HG03045 (cell line): Measurements from ENCODE around the gene DNM2.
"Not testable (repeated sequence)": the region's sequence is repeated elsewhere in the genome, so short reads cannot be mapped to it uniquely, and the experiment has no call there.

Experiments used
- ATAC-seq: cut with Tn5 transposase; IDR thresholded peaks from one replicate; pipeline ENCODE4 v1.9.1; 2021; ENCODE audit warnings: mild to moderate bottlenecking, moderate library complexity; ENCODE audit not compliant: unreplicated experiment

Gene DNM2

DNA sequence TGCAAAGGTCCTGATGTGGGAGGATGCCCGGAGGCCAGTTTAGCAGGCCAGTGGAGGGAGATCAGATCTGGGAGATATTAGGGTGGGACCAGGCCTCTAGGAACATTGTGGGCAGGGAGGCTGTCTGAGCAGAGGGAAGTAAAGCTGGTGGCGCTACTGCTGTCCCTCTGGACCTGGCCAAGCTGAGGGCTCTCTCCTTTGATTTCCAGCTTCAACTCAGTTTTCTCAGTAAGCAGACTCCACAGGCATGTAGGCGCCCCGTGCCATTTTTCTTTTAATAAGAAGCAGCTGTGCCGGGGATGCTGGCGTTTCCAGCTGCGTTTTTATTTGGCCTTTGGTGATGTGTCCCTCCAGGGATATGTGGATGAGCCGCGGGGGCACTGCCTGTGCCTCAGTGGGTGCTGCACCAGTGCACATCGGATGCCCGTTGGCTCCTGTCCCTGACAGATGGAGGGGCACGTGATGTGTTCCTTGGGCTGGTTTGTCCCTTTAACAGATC, 6.7 kb downstream of the DNM2 start:
- ATAC-seq = no peak

GRCh38 chr19:10725415-10725814, 7.5 kb downstream of the DNM2 start:
- ATAC-seq = no peak

- no peak for ATAC-seq
Observed at GRCh38 chr19:10726268-10726667, 8.4 kb downstream of the DNM2 start.

DNA sequence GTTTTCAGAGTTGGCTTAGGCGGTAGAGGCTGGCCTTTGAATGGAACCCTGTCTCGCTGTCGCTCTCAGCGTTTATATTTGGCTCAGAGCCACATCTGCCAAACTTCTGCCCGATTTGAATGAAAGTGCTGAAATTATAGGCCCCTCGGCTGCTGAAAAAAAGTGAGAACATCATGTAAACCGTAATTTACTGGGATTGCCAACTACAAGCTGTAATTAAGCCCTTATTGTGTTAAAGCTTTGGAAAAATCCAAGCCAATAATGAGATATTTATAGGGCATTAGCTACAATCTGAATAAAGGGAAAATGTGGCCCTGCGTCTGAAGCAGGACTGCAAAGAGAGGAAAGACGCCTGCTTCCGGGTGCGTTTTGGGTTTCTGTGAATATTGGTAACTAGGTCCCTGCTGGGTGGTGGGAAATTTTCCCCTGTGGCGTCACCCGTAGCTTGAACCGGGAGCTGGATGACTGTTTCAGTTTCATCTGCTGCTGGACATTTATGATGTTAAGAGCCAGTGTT, 9.9 kb downstream of the DNM2 start:
- no peak for ATAC-seq

GRCh38 chr19:10729411-10729810, 11.5 kb downstream of the DNM2 start:
- ATAC-seq = no peak

DNA sequence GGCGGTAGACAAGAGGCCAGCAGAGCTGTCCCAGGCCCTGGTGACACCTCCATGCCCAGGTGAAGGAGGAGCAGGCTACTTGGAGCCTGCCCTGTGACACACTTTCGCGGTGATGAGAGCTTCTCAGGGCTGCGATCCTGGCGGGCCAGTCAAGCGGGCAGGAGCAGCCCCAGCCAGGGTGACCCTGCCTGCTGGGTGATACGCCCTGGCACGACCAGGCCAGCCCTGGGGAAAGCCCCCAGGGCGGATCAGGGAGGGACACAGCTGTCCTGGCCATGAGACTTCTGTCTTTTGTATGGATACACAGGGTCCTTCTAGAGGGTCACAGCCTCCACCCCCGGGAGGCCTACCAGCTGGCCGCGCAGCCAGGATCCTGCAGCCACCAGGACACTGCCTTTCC, 13.1 kb downstream of the DNM2 start:
- no peak for ATAC-seq

DNA sequence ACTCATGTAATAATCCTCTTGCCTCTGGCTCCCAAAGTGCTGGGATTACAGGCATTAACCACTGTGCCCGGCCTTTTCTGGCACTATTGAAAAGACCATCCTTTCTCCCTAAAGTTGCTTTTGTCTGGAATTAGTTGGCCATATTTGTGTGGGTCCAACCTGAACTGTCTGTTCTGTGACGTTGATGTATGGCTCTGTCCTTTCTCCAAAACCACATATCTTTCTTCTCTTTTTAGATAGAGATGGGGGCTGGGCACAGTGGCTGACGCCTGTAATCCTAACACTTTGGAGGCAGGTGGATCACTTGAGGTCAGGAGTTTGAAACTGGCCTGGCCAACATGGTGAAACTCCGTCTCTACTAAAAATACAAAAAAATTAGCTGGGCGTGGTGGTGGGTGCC, 17.9 kb downstream of the DNM2 start:
- ATAC-seq = no peak

GRCh38 chr19:10736189-10736588, 18.3 kb downstream of the DNM2 start:
- ATAC-seq = no peak

DNA sequence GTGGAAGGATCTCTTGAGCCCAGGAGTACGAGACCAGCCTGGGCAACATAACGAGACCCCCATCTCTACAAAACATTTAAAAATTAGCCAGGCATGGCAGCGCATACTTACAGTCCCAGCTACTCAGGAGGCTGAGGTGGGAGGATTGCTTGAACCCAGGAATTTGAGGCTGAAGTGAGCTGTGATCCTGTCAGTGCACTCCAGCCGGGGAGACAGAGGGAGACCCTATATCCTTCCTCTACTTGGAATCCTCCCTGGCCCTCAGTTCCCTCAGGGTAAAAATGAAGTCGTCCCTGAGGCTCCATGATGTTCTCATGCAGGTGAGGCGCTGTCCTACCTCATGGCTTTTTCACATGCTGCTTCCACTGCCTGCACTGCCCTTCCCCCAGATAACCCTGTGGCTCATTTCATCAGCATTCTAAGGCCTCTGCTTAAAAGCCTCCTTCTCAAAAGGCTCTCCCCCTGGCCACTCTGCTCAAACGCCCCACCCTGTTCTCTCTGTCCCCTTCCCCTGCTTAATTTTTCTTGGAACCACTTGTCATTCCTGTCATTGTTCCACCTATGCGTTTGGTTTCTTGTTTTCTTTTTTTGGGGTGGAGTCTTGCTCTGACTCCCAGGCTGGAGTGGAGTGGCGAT, 19.2 kb downstream of the DNM2 start:
- ATAC-seq = no peak

DNA sequence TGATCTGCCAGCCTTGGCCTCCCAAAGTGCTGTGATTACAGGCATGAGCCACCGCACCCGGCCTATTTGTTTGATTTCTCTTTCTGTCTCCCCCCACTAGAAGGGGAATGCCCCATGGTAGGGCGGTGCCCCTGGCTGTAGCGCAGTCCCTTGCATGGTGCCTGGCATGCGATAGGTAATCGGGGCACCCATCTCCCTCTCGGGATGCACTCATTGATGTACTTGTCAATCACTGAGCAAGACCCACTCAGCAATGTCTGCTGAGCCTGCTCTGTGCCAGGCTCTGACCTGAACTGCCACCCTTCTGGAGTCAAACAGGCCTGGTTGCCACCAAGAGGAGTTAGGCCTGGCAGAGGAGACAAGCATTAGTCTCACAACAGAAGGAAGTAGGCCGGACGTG, 19.8 kb downstream of the DNM2 start:
- ATAC-seq = no peak

- ATAC-seq = no peak
Observed at GRCh38 chr19:10740798-10741197, 22.9 kb downstream of the DNM2 start.

DNA sequence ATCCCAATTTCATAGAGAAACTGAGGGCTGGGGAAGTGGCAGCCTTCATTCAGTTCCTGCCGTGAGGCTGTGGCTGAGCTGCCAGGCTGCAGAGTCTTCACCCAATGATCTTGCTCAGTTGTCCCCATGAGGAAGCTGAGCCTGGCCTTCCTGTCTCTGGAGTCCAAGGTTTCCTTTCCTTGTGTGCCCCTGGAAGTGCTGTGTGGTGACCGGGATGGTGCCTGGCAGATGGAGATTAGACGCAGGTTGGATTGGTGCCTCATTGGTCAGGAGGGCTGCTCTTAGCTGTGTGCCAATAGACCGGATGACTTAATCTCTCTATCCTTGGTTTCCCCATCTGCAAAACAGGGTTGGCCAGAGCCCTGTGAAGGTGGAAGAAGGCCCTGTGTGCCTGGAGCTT, 24.6 kb downstream of the DNM2 start:
- no peak for ATAC-seq

DNA sequence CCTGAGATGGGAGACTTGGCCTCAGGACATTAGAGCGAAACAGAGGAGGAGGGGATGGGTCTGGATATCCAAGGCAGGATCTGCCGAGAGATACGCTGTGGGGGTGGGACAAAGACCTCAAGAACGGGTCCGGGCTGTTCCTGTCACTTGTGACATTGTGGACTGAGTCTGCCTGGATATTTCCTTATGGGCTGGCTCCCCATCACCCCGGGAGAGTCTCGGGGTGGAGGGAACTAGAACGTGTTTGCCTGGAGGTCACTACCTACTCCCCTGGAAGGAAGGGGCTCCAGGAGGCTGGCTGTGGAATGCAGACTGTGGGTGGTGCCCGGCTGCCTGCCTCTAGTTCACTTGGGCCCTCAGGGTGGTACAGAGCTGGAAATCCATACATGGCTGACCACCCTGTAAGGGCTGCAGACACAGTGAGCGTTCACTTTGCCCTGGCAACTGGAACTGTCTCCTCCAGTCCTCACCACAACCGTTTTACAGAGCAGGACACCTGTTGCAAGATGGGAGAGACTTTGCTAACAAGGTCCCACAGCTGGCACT, 26.4 kb downstream of the DNM2 start:
- ATAC-seq = no peak

- ATAC-seq = no peak
Observed at GRCh38 chr19:10744801-10745293, 27.0 kb downstream of the DNM2 start.

DNA sequence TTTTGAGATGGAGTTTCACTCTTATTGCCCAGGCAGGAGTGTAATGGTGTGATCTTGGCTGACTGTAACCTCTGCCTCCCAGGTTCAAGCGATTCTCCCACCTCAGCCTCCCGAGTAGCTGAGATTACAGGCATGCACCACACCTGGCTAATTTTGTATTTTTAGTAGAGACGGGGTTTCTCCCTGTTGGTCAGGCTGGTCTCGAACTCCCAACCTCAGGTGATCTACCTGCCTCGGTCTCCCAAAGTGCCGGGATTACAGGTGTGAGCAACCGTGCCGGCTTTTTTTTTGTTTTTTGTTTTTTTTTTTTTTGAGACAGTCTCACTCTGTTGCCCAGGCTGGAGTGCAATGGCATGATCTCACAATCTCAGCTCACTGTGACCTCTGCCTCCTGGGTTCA, 28.6 kb downstream of the DNM2 start:
- ATAC-seq = not testable (repeated sequence)

DNA sequence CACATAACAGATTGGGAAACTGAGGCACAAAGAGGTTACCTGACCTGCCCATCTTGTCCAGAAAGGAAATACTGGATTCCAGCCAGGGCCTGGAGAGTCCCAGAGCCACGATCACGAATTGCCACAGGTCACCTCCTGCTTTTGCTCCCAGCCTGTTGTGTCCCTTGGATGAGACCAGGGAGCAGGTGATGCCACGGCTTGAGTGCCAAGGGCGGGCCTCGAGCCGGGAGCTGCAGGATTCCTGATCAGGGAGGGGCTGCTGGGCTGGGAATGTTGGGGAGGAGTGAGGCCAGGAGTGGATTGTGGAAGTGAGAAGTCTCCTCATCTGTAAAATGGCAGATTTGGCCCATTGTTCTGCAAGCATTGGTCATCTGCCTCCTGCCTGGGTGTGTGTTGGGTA, 29.4 kb downstream of the DNM2 start:
- no peak for ATAC-seq

- ATAC-seq = no peak
Observed at GRCh38 chr19:10747674-10748073, 29.8 kb downstream of the DNM2 start.

DNA sequence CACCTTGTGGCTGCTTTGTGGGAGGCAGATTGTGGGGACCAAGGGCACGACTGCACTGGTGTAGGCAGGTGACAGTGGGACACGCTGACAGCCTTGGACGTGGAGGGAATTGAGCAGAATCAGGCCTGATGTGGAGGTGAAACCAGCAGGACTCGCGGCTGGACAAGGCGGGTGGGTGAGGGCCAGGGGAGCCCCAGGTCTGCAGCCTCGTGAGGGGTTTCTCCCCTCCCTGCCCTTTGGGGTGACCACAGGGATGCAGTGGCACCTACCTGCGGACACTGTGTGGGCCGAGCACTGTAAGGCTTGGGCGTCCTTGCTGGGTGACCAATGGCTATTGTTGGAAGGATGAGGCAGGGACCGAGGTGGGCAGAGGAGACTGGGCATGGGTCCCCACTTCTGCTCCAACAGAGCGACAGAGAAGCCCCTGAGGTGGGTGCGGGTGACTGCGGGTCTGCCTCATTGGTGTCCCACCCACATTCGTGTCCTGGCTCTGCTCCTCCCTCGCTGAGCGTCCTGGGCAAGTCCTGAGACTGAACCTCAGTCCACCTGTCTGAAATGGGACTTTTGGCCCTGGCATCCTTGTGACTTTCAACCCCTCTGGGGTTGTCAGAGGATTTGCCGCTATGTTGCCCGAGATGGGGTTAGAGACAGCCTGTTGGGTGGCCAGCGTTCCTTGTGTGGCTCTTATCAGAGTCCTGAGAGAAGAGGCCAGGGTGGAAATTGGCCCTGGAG, 30.5 kb downstream of the DNM2 start:
- ATAC-seq = no peak

- no peak for ATAC-seq
Observed at GRCh38 chr19:10748927-10749434, 31.1 kb downstream of the DNM2 start.

DNA sequence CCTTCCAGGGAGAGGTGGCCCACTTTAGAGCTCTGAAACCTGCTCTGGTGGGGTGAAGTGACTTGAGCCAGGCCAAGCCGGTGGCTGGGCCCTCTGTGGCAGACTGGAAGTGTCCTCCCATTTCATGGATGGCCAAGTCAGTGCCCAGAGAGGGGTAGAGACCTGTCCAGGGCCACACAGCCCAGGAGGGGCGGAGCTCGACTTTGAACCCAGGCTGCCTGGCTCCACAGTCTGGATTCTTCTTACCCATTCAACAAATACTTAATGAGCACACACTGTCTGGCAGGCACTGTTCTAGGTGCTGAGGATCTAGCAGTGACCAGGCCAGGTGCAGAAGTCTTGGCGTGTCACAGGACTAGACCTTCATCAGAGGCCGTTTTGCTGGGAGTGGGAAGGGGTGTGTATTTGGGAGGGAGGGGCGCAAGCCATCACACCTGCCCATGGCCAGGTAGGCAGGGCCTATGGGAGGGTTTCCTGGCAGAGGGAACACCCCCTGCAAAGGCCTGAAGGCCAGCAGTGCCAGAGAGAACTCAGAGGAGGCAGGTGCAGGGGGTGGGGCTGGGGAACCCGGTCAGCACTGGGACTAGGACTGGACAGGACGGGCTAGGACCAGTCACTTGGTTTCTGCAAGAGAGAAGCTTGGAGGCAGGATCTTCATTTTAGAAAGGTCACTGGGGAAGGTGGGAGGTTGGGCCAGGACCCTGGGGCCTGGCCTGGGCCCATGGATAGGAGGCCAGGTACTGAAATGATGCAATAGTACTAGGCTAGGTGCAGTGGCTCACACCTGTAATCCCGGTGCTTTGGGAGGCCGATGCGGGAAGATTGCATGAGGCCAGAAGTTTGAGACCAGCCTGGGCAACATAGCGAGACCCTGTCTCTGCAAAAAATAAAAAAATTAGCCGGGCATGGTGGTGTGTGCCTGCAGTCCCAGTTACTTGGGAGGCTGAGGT, 31.8 kb downstream of the DNM2 start:
- ATAC-seq = no peak
